ENCODE measurements around the gene MTO1.
A peak's percentile ranks its signal among the peaks of the same experiment; 100 is the strongest.
"Not testable (repeated sequence)": the region's sequence is repeated elsewhere in the genome, so short reads cannot be mapped to it uniquely, and the experiment has no call there.

MTO1 gene

DNA sequence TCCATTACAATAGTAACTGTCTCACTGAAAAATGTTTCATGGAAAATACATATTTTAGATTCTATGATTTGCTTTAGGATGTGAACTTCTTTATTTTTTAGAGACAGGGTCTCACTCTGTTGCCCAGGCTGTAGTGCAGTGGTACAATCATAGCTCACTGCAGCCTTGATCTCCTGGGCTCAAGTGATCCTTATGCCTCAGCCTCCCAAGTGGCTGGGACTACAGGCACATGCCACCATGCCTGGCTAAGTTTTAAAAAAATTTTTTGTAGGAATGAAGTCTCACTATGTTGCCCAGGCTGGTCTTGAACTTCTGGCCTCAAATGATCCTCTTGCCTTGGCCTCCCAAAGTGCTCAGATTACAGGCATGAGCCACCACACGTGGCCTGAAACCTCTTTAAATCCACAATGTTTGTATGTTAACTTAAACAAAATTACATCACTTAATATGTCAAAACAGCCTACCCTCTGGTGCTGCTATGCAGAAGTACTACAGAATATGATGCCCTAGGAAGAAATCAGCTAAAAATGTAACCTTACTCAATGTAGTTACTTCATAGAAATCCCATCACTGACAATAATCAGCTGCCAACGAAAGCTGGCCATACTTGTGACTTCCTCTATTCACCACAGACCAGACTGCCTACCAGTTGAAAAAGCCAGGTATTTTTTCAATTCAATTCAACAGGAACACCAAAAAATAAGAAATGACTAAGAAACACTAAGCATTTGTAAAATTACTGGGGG lies 41.7 kb downstream of the MTO1 start:
- no peak for DNase-seq (ENCODE audit: low read depth, low spot score)

DNA sequence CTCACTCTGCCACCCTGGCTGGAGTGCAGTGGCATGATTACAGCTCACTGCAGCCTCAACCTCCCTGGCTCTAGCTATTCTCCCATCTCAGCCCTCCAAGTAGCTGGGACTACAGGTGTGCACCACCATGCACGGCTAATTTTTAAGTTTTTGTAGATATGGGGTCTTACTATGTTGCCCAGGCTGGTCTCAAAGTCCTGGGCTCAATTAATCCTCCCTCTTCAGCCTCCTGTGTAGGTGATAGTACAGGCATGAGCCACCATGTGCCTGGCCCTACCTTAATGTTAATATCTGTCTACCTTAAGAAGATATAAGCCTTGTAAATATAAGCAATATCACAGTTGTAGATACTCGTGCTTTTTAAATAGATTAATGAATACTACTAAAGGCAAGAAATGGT lies 42.6 kb downstream of the MTO1 start:
- DNase-seq (ENCODE audit: low read depth, low spot score): no peak

DNA sequence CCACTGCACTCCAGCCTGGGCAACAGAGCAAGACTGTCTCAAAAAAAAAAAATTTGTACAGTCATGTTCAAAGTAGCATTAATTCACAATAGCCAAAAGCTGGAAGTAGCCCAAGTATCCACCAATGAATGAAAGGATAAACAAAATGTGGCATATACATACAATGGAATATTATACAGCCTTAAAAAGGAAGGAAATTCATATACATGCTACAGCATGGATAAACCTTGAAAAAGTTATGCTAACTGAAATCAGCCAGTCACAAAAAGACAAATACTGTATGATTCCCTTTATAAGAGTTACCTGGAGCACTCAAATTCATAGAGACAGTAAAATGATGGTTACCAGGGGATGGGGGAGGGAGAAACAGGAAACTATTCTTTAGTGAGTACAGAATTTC lies 43.6 kb downstream of the MTO1 start:
- DNase-seq (ENCODE audit: low read depth, low spot score): no peak

DNA sequence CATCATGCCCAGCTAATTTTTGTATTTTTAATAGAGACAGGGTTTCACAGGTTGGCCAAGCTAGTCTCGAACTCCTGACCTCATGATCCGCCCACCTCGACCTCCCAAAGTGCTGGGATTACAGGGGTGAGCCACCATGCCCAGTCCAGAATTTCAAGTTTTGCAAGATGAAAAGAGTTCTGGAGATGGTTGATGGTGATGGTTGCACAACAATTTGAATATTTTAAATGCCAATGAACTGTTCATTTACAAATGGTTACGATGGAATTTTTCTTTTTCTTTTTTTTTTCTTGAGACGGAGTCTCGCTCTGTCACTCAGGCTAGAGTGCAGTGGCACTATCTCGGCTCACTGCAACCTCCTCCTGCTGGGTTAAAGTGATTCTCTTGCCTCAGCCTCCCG lies 44.2 kb downstream of the MTO1 start:
- DNase-seq (ENCODE audit: low read depth, low spot score): not testable (repeated sequence)

DNA sequence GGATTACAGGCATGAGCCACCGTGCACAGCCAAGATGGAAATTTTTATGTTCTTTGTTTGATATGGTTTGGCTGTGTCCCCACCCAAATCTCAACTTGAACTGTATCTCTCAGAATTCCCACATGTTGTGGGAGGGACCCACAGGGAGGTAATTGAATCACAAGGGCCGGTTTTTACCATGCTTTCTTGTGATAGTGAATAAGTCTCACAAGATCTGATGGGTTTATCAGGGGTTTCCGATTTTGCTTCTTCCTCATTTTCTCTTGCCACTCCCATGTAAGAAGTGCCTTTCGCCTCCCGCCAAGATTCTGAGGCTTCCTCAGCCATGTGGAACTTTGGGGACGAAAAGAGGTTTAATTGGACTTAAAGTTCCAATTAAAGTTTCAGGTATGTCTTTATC lies 44.7 kb downstream of the MTO1 start:
- DNase-seq (ENCODE audit: low read depth, low spot score): no peak

DNA sequence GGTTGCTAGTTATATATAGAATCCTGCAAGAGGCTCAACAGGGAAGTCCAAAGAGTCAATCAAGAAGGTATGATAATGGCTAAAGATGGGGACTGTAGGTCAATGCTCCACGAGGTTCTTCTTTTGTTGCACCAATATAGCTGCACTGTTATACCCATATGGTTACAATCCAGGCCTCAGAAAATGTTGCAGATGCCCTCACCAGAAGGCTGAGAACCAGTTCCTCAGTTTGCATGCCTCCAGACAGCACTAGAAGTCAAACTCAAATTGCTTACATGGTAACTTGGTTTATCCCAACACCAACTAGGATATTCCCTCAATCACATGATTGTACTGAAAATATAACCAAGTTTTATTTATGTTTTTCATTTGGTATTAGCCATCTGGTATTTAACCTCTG lies 47.2 kb downstream of the MTO1 start:
- no peak for DNase-seq (ENCODE audit: low read depth, low spot score)

DNA sequence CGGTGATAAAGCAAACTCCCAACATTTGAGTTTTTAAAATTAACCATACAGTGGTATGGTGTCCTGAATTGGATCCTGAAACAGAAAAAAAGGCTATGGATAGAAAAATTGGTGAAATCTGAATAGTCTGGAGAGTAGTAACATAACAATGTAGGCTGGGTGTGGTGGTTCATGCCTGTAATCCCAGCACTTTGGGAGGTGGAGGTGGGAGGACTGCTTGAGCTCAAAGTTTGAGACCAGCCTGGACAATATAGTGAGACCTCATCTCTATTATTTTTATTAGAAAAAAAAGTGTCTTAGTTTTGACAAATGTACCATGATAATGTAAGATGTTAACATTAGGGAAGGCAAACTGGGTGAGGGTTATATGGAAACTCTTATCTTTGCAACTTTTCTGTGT lies 48.3 kb downstream of the MTO1 start:
- no peak for DNase-seq (ENCODE audit: low read depth, low spot score)

DNA sequence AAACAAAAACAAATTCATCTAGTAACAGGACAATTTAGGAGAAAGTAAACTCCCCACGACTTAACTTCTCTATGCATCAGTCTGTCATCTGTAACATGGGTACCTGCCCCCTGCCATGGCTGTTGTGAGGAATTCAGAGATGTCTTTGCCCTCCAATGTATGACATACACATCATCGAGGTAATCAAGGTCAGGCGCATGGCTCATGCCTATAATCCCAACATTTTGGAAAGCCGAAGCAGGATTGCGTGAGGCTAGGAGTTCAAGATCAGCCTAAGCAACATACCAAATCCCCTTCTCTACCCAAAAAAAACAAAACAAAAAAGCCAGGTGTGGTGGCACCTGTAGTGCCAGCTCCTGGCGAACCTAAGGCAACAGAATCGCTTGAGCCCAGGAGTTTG lies 50.3 kb downstream of the MTO1 start:
- peak; percentile 53 for DNase-seq (ENCODE audit: low read depth, low spot score)

DNA sequence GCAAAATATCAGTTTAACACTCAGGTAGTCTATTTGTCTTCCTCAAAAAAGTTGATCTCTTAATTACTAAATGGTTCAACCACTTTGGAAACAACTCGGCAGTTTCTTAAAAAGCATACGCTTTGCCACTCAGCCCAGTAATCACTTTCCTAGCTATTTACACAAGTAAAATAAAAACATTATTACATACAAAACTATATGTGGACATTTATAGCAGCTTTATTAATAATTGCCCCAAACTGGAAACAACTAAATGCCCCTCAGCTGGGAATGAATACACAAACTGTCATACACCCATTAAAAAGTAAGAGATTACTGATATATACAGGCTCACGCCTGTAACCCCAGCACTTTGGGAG lies 51.9 kb downstream of the MTO1 start:
- DNase-seq (ENCODE audit: low read depth, low spot score): no peak

DNA sequence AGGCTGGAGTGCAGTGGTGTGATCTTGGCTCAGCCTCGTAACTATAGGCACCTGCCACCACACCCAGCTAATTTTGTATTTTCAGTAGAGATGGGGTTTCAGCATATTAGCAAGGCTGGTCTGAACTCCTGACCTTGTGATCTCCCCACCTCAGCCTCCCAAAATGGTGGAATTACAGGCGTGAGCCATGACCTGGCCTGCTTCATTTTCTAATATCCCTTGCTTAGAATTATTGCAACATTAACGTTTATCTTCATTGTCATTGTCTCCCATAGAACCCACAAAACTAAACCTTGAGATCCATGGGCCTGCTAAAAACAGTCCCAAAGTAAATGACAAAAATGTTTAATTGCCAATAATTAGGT lies 53.2 kb downstream of the MTO1 start:
- DNase-seq (ENCODE audit: low read depth, low spot score): no peak

DNA sequence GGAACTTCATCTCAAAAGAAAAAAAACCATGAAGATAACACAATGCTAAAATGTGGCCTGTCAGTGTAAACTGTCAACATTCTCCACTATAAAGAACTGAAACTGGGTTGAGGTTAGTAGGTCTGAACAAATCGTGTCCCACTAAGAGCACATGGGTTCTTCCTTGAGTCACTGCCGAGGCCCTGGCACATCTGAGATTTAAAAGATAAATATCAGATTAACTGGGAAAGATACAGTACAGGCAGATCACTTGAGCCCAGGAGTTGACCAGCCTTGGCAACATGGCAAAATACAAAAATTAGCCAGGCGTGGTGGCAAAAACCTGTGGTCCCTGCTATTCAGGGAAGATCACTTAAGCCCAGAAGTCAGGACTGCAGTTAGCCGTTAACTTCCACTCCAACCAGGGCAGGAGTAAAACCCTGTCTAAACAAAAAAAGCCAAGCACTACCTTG lies 53.7 kb downstream of the MTO1 start:
- peak; percentile 68 for DNase-seq (ENCODE audit: low read depth, low spot score)

DNA sequence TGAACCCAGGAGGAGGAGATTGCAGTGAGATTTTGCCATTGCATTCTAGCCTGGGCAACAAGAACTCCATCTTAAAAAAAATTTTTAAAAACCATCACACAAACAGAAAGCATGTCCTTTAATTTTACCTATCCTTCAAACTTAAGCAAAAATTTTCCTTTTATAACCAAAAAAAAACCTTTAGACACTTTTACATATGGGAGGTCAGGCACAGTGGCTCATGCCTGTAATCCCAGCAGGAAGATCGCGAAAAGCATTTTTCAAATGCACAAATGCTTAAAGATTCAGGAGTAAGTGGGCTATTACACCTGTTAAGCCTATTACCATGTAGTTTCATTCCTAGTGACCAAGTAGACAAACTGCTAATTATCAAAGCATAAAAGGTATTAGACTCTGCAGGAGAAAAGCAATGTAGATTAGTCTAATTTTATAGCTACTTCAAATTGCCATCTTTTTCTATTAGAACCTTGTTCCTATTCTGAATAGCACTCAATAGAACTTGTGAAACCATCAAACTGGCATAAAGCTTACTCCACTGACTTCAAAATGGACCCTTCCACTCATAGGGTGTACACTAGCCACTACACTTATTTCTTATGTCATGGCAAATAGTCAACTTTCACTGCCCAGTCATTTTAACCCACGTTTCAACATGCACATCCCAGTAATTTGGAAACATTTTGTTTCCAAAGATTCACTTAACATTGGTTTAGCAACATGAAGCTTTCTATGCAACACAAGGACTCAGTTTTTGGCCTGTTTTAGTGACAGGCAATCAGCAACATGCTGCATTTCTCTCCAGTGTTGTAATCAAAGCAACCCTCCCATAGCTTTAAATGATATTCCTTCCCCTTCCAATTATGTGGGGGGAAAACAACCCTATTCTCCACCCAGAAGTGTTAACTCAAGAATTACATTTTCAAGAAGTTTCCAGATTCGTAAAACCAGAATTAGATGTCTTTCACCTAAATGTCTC lies 55.3 kb downstream of the MTO1 start:
- DNase-seq (ENCODE audit: low read depth, low spot score): peak; percentile 17

DNA sequence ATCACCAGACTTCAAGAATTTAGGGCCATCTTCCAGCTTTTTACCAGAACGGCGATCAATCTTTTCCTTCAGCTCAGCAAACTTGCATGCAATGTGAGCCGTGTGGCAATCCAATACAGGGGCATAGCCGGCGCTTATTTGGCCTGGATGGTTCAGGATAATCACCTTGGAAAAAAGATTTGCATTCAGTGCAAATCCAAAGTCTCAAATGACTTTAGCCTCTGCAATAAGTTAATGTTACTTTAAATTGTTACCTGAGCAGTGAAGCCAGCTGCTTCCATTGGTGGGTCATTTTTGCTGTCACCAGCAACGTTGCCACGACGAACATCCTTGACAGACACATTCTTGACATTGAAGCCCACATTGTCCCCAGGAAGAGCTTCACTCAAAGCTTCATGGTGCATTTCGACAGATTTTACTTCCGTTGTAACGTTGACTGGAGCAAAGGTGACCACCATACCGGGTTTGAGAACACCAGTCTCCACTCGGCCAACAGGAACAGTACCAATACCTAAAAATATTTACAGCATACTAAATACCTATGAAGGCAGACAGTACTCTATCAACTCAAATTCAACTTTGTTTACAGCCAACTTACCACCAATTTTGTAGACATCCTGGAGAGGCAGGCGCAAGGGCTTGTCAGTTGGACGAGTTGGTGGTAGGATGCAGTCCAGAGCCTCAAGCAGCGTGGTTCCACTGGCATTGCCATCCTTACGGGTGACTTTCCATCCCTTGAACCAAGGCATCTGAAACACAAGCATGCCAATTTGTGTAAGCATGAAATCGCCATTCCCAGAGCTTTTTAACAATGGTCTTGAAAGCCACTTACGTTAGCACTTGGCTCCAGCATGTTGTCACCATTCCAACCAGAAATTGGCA lies 56.8 kb downstream of the MTO1 start:
- DNase-seq (ENCODE audit: low read depth, low spot score): not testable (repeated sequence)

DNA sequence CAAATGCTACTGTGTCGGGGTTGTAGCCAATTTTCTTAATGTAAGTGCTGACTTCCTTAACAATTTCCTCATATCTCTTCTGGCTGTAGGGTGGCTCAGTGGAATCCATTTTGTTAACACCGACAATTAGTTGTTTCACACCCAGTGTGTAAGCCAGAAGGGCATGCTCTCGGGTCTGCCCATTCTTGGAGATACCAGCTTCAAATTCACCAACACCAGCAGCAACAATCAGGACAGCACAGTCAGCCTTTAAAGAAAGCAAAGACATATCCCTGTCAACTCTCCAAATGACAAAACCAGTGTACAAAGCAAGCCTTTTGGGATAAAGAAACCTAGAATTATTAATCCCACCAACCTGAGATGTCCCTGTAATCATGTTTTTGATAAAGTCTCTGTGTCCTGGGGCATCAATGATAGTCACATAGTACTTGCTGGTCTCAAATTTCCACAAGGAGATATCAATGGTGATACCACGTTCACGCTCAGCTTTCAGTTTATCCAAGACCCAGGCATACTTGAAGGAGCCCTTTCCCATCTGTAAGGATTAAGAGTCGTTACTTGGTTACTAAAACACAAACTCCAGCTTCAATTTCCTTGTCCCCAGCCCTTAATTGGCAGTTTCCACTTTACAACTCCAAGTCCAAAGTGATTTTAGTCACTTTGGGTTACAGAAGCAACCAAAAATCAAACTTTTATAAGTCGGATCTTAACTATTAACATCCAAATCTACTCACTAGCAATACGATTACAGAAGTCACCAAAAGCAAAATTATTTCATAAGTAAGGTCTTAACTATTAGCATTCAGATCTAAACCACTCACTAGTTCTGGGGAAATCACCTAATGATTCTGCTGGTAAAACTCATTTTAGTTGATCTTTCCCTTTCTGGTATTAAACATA lies 57.7 kb downstream of the MTO1 start:
- DNase-seq (ENCODE audit: low read depth, low spot score): peak; percentile 16

DNA sequence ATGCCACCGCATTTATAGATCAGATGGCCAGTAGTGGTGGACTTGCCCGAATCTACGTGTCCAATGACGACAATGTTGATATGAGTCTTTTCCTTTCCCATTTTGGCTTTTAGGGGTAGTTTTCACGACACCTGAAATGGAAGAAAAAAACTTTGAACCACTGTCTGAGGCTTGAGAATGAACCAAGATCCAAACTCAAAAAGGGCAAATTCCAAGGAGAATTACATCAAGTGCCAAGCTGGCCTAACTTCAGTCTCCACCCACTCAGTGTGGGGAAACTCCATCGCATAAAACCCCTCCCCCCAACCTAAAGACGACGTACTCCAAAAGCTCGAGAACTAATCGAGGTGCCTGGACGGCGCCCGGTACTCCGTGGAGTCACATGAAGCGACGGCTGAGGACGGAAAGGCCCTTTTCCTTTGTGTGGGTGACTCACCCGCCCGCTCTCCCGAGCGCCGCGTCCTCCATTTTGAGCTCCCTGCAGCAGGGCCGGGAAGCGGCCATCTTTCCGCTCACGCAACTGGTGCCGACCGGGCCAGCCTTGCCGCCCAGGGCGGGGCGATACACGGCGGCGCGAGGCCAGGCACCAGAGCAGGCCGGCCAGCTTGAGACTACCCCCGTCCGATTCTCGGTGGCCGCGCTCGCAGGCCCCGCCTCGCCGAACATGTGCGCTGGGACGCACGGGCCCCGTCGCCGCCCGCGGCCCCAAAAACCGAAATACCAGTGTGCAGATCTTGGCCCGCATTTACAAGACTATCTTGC lies 58.6 kb downstream of the MTO1 start:
- DNase-seq (ENCODE audit: low read depth, low spot score): peak; percentile 68

DNA sequence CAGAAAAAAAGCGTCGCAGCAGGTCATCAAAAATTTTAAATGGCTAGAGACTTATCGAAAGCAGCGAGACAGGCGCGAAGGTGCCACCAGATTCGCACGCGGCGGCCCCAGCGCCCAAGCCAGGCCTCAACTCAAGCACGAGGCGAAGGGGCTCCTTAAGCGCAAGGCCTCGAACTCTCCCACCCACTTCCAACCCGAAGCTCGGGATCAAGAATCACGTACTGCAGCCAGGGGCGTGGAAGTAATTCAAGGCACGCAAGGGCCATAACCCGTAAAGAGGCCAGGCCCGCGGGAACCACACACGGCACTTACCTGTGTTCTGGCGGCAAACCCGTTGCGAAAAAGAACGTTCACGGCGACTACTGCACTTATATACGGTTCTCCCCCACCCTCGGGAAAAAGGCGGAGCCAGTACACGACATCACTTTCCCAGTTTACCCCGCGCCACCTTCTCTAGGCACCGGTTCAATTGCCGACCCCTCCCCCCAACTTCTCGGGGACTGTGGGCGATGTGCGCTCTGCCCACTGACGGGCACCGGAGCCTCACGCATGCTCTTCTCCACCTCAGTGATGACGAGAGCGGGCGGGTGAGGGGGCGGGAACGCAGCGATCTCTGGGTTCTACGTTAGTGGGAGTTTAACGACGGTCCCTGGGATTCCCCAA lies 59.3 kb downstream of the MTO1 start, which contains the start of gene EEF1A1:
Gene EEF1A1, minus strand, starts transcription at position 345 of the 663 bp plus-strand sequence. CDS start 1,006 bp downstream, outside the sequence.
- DNase-seq (ENCODE audit: low read depth, low spot score): peak; percentile 100

DNA sequence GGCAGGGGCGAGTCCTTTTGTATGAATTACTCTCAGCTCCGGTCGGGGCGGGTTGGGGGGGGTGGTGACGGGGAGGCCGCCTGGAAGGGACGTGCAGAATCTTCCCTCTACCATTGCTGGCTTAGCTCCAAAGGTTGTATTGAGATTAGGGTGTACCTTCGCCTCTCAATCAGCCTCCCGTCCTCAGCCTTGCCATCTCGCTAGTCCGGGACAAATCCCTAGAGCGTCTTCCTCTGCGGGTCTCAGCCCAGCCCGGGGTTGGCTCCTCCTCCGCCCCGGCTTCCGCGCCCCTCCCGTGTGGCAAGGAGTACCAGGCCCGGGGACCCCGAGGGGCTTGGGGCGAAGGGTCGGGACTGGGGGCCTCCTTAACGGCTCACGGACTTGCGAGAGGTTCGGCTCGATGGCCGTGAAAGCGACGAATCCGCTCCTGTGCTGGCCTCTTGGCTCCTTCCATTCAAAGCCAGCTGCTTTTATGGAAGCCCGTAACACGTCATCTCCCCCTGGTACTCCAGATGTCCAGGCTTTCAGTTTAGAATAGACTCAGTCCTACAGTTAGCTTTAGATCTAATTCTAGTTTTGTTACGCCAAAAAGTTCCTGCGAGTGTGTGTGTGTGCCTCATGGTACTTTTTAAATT lies 59.9 kb downstream of the MTO1 start:
- DNase-seq (ENCODE audit: low read depth, low spot score): no peak

DNA sequence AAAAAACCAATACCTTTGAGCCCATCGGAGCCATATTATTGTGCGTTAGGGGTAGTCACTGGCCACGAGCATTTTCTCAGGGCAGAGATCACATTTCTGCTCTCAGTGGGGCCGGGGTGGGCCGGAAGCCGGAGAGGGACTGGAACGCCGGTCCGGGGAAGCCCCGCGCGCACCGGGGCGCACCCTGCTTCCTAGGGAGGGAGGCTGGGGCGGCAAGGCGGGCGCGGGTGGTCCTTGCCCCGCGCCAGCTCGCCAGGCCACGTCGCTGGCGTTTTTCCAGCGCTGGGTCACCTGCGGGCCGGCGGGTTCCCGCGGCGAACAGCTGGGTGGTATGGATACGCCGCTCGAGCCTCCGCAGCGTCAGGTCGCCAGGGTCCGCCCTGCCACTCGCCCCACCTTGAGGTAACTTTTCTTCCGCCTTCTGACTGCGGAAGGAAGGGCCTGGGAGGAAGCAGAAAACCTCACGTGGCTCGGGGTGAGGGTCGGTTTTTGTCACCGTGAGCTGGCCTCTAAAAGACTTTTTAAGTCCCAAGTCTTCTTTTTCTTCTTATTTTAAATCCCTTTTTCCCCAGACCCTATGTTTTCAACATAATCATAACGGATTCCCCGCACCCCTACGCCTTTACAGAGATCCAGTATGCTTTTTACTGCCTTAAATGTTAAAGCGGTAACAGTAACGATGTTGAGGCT lies 62.0 kb downstream of the MTO1 start:
- DNase-seq (ENCODE audit: low read depth, low spot score): peak; percentile 88
